MM.1S (cell line): Measurements from ENCODE around the gene TANC2.

ENCODE experiments used
- CTCF ChIP-seq: fragments of 300-600 bp; sonication (generic); IDR thresholded peaks from 2 replicates; pipeline ENCODE4 v1.5.1; 2016; ENCODE audit warnings: antibody characterized with exemption, low read length, mixed read lengths
- EZH2 ChIP-seq: fragments of 300-600 bp; sonication (generic); optimal IDR thresholded peaks from 2 replicates; pipeline ENCODE3; 2017; ENCODE audit warnings: low read depth, mild to moderate bottlenecking, antibody characterized with exemption, low read length, mixed read lengths
- EZH2phosphoT487 ChIP-seq: fragments of 300-600 bp; sonication (generic); IDR thresholded peaks from 2 replicates; pipeline ENCODE4 v1.6.1; 2018; ENCODE audit warnings: antibody characterized with exemption, low read length

GRCh38 chr17:62965686-62966425 lies at the start of gene TANC2:
- no peak for TF ChIP-seq CTCF
- TF ChIP-seq EZH2 = no peak
- TF ChIP-seq EZH2phosphoT487 = no peak
